BE2C (cell line): Measurements from ENCODE around the gene ZNF385B.
A peak's percentile ranks its signal among the peaks of the same experiment; 100 is the strongest.

ENCODE experiments used
- DNase-seq: peaks from one replicate; pipeline ENCODE4 v3.0.0-alpha.2; 2020
- H3K27me3 ChIP-seq: fragments of 250-450 bp; sonication (Bioruptor Pico); 2 replicates; pipeline ENCODE4 v1.5.1; 2020; ENCODE audit warnings: mild to moderate bottlenecking
- H3K36me3 ChIP-seq: fragments of 250-450 bp; sonication (Bioruptor Pico); 2 replicates; pipeline ENCODE4 v1.5.1; 2020; ENCODE audit warnings: mild to moderate bottlenecking
- H3K4me1 ChIP-seq: fragments of 250-450 bp; sonication (Bioruptor Pico); 2 replicates; pipeline ENCODE4 v1.5.1; 2020
- H3K4me3 ChIP-seq: 2 replicates; pipeline ENCODE4 v1.5.1; 2011; ENCODE audit warnings: low read depth, low read length
- H3K9me3 ChIP-seq: fragments of 250-450 bp; sonication (Bioruptor Pico); 2 replicates; pipeline ENCODE4 v1.5.1; 2020
- TF ChIP-seq, protein P1 (sequence below): IDR thresholded peaks from 2 replicates; pipeline ENCODE4 v1.5.1; 2012; ENCODE audit warnings: mild to moderate bottlenecking, low read depth, low read length

The ZNF385B gene

DNA sequence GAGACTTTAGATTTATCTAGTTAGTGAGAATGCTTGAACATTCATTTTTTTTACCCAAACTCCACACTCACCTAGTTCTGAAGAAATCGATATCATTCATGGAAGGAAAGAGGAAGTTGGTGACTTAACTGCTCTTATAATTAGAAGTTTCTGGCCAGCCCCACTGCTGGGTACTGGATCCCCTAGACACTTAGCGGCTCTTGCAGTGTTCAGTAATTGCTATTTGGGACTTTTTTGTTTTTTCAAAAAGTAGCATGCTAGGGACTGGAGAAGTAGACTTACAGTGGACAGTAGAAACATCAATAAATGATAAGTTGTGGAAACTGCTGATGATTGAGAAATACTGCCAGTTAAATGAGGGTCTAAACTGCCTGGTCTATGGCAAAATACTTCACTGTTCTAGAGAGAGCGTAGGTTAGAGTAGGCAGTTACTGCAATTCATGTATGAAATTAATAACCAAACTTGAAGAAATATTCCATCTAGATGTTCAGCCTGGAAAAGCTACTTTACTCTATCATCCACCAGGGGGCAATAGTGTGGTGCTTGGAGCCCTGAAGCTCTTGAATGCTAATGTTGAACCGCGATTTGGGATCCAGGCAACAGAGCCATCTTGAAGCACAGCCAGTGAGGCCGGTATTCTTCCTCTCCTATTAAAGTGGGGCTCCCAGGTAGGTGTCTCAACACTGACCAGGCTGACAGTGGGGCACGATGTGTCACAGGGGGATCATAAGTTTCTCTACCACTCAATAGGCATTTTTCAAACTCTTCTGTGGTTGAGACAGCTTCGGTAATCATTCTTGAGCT, 450.7 kb downstream of the ZNF385B start:
- Histone ChIP-seq H3K9me3 (no peaks in the 10 kb centered on the region), H3K4me3 (no peak overlapping the region), H3K27me3 (no peaks in the 10 kb centered on the region), H3K4me1 (no peaks in the 10 kb centered on the region), H3K36me3 (no peaks in the 10 kb centered on the region)
- peak; percentile 21 for DNase-seq
- TF ChIP-seq, protein P1, sequence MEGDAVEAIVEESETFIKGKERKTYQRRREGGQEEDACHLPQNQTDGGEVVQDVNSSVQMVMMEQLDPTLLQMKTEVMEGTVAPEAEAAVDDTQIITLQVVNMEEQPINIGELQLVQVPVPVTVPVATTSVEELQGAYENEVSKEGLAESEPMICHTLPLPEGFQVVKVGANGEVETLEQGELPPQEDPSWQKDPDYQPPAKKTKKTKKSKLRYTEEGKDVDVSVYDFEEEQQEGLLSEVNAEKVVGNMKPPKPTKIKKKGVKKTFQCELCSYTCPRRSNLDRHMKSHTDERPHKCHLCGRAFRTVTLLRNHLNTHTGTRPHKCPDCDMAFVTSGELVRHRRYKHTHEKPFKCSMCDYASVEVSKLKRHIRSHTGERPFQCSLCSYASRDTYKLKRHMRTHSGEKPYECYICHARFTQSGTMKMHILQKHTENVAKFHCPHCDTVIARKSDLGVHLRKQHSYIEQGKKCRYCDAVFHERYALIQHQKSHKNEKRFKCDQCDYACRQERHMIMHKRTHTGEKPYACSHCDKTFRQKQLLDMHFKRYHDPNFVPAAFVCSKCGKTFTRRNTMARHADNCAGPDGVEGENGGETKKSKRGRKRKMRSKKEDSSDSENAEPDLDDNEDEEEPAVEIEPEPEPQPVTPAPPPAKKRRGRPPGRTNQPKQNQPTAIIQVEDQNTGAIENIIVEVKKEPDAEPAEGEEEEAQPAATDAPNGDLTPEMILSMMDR, result peak; percentile 59

DNA sequence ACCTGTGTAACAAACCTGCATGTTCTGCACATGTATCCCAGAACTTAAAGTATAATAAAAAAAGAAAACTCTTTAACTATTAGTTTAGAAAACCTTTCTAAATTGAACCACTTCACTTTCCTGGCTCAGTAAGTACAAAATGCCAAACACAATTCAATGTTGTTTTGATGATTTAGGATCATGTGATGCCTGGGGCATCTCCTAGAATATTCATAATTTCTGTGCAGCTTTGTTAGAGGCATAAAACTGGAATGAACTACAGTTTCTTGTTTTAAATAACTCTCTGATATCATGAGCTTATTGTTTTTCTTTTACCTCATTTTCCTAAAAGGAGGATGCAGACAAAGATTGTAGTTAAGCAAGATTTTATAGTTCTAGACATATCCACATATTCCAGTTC, 457.8 kb downstream of the ZNF385B start:
- no peaks in the 10 kb centered on the region for H3K4me1 ChIP-seq
- no peaks in the 10 kb centered on the region for H3K36me3 ChIP-seq
- no peaks in the 10 kb centered on the region for H3K27me3 ChIP-seq
- no peak overlapping the region for H3K4me3 ChIP-seq
- TF ChIP-seq, protein P1, result no peak
- DNase-seq, result no peak
- no peaks in the 10 kb centered on the region for H3K9me3 ChIP-seq

DNA sequence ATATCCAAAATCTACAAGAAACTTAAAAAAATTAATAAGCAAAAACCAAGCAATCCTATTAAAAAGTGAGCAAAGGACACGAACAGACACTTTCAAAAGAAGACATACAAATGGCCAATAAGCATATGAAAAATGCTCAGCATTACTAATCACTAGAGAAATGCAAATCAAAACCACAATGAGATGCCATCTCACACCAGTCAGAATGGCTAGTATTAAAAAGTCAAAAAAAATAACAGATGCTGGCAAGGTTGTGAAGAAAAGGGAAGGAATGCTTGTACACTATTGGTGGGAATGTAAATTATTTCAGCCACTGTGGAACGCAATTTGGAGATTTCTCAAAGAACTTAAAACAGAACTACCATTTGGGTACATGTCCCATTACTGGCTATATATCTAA, 467.9 kb downstream of the ZNF385B start:
- Histone ChIP-seq H3K4me3 (no peak overlapping the region), H3K27me3 (no peaks in the 10 kb centered on the region), H3K36me3 (no peaks in the 10 kb centered on the region), H3K4me1 (no peaks in the 10 kb centered on the region), H3K9me3 (no peaks in the 10 kb centered on the region)
- TF ChIP-seq, protein P1, result no peak
- no peak for DNase-seq
